Measurements from ENCODE around the gene LPAR5.
"Not testable (repeated sequence)": the region's sequence is repeated elsewhere in the genome, so short reads cannot be mapped to it uniquely, and the experiment has no call there.

LPAR5 gene

DNA sequence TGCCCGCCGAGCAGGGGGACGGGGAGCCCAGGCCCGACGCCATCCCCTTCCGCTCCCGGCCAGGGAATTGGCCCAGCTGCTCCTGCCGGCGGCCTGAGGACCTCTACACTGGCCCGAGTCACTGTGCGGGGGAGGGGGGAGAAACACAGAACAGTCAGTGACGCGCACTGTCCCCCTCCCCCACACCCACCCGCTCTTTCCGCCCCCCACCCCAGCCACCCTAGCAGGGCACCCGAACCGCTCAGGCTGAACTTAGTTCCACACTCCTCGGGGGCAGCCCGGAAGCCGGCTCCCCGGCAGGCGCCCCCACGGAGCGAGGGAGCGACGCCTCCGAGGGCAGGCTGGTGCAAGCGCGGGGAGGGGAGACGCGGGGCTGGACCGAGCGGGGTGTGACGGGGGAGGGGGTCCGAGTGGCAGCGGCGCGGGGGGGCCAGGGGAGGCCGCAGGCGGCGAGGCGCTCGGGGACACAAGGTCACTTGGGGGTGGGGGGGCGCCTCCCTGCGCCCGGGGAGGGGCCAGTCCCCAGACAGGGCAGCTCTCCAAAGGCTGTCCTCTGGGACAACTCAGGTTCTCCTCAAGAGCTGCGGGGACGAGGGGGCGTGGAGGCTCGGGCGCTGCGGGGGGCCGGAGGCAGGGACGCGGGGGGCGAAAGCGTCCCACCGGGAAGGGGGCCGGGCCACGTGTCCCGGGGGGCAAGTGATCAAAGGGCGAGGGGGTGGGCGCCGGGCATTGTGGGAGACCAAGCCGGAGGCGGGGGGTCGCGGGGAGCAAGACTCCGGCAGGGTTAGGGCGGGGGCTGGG lies 29.2 kb downstream of the LPAR5 start:
- no peak for DNase-seq (ENCODE audit: low read depth)

DNA sequence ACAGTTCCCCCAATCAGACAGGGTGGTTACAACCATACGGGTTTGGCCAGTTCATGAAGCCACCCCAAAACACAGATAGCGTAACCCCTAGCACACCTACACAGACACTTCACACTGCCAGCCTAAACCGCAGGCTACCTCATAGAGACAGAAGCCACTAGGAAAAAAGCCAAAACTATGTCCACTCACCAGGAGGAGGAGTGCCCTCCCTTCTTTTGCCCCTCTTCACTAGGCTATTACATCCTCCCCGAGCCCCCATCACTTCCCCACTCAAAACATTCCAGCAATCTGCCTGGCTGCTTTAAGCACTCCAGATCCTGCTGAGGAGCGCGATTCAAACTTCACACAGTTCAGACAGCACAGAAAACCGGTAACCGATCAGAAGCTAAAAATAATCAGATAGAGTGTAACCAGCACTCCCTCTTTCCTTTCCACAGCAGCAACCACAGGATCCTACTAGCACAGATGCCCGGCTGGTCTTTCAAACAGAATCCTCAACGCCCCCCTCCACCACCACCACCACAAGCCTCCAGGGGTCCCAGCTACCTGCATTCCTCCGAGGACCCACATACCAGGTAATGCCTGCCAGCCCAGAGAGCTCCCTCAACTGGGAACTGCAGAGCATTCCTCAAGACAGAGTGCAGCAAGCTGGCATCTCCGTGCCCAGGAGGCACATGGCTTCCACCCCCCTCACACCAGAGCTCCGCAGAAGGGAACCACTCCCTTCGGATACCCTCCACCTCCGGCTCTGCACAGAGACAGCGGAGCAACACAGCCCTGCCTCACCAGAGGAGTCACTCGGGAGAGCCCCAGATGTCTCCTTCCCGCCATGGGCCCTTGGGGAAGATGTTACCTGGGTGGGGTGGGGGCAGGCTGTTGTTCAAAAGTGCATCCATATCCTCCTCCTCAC lies 30.1 kb downstream of the LPAR5 start:
- DNase-seq (ENCODE audit: low read depth): no peak

DNA sequence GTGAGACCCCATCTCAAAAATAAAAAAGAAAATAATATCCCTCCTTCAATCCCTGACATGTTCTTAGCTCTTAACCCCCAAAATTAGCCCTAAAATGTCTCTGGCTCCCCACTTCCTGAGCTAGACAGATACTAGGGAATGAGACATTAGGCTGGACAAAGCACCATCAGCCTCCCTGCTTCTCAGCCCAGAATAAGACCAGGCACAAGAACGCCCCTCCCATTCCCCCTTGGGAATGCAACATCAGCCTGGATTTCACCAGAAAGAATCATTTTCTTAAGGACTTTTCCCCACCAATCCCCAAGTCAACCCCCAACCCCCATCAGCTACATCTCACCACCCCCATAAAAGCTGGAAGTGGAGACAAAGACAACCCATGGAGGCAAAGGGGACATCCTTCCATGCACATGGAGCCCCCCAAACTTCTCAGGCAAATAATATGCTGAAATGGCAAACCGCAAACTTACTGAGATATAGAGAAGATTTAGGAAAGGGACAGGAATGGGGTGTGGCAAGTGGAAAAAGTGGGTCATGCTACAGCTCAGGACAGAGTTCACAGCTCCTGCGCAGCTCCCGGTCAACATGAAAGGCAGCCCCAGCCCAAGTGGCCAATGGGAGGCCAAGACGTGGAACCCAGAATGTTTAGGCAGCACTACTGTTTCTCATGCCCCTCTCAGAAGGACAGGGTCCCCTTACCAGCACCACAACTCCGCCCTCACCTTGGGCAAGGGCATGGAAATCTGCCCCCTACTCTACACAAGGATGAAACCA lies 31.3 kb downstream of the LPAR5 start:
- no peak for DNase-seq (ENCODE audit: low read depth)

DNA sequence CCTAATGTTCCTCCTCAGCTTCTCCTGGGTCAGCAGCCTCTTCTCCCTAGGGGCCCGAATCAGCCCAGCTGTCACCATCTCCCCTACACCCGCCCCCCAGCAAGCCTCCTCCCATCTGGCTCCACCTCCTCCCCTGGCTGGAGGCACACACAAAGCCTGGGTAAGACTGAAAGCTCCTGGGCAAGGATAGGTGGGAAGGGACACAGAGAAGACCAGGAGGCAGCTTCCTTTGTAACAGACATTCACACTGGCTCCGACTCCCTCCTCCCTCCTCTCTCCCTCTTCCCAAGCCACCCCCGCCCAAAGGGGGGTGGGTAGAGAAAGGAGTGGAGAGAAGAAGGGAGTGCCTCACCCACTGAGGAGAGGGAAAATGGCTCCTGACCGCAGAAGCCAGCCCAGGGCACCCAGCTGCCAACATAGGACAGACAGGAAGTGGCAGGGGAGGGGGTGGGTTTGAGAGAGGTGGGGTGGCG lies 32.6 kb downstream of the LPAR5 start:
- no peak for DNase-seq (ENCODE audit: low read depth)

DNA sequence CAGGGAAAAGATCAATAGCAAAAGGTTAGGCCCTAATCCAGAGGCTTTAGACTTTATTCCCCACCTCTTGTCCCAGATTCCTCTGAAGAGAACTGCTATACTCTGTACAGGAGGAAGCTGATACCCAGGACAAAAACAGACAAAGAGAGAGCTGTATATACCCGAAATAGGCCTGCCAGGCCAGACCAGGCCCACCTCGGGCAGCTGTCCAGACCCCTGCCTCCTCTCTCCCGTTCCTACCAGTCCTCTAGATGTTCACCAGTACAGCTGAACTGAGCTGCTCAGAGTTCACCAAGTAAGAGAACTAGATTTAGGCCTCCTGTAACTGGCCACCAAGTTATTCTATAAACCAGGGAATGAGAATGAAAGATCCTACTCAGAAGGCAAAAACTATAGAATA lies 33.2 kb downstream of the LPAR5 start:
- DNase-seq (ENCODE audit: low read depth): no peak

DNA sequence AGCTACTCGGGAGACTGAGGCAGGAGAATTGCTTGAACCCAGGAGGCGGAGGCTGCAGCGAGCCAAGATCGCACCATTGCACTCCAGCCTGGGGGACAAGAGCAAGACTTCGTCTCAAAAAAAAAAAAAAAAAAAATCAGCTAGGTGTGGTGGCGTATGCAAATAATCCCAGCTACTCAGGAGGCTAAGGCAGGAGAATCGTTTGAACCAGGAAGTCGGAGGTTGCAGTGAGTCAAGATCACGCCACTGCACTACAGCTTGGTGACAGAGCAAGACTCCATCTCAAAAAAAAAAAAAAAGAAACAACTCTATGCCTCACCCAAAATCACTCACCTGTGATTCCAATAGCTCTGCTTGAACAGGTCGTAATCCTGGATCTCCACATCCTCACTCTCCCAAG lies 40.1 kb downstream of the LPAR5 start:
- not testable (repeated sequence) for DNase-seq (ENCODE audit: low read depth)

DNA sequence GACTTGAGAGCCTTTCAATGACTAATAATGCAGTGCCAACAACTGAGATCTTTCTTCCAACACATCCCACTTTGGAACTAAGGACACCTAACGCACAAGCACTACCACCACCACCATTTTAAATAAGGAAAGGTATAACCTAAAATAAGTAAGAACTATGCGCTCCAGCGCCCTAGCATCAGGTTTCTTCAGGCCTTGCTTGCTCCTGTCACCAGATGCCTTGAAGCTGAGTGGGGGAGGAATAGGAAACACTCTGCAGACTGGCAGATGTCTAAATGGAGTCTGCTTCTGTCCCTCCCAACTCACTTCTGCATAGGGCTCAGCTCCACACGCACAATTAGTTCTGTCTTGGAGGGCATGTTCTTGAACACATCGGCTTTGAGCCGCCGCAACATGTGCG lies 43.7 kb downstream of the LPAR5 start:
- no peak for DNase-seq (ENCODE audit: low read depth)

DNA sequence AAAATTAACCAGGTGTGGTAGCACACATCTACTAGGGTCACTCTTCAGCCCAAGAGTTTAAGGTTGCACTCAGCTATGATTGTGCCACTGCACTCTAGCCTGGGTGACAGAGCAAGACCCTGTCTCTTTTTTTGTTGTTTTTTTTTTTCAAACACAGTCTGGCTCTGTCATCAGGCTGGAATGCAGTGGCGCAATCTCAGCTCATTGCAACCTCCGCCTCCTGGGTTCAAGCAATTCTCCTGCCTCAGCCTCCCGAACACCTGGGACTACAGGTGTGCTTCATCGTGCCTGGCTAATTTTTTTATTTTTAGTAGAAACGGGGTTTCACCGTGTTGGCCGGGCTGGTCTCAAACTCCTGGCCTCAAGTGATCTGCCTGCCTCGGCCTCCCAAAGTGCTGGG lies 49.2 kb downstream of the LPAR5 start:
- DNase-seq (ENCODE audit: low read depth): not testable (repeated sequence)

DNA sequence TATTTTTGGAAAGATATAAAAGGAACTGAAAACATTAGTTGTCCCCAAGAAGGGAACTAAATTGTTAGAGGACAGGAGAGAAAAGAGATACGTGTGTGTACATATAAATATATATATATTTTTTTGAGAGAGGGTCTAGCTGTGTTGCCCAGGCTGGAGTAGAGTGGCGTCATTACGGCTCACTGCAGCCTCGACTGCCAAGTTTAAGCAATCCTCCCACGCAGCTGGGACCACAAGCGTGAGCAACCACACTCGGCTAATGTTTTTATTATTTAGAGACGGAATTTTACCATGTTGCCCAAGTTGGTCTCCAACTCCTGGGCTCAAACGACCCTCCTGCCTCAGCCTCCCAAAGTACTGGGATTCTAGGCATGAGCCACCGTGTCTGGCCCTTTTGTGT lies 51.5 kb downstream of the LPAR5 start:
- no peak for DNase-seq (ENCODE audit: low read depth)

DNA sequence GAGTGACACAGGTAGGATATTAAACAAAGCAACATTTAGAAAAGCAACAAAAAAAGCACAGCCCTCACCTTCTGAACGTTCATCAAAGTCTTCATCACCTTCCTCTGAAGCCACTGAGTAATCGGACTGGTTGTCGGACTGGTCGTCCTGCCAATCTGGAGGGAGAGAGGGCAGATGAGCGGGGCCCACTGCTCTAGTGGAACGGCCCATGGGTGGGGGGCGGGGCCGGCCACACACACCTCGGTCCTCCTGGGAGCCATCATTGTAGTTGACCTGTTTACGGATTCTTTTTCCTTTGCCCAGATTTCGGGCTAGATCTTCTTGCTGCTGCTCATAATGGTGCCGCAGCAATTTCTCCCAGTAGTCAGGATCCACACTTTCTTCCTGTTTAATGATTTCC lies 52.8 kb downstream of the LPAR5 start:
- no peak for DNase-seq (ENCODE audit: low read depth)

DNA sequence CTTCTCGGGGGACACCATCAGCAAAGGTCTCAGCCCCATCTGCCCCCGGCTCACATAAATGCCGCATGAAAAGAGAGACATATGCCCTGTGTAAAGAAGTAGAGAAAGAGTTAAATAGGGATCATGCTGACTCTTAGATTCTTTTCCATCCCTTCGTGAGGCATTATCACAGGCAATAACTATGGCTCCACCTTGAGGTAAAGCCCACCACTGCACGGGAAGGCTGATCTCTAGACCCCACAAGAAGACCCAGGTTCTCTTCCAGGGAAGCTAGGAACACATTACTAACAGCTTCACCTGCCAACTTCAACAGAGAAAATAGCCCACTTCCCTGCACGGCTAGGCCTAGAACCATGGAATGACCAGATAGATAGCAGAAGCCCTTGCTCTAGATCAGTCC lies 53.6 kb downstream of the LPAR5 start:
- no peak for DNase-seq (ENCODE audit: low read depth)

DNA sequence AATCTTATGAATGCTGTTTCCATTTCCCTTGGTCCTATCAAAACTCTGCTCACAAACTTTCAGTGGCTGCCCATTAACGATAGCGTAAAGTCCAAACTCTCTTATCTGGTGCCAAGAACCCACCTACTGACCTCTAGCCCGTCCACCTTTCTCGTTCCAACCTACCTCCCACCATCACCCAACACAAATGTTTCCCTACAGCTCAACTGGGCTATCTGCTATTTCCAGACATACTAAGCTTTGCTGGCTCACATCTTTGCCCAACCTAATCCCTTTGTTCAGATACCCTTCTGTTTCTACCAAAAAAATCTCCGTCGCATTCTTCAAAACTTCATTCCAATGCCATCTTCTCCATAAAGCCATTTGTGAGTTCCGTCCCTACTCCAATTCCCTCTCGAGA lies 60.1 kb downstream of the LPAR5 start:
- DNase-seq (ENCODE audit: low read depth): no peak

DNA sequence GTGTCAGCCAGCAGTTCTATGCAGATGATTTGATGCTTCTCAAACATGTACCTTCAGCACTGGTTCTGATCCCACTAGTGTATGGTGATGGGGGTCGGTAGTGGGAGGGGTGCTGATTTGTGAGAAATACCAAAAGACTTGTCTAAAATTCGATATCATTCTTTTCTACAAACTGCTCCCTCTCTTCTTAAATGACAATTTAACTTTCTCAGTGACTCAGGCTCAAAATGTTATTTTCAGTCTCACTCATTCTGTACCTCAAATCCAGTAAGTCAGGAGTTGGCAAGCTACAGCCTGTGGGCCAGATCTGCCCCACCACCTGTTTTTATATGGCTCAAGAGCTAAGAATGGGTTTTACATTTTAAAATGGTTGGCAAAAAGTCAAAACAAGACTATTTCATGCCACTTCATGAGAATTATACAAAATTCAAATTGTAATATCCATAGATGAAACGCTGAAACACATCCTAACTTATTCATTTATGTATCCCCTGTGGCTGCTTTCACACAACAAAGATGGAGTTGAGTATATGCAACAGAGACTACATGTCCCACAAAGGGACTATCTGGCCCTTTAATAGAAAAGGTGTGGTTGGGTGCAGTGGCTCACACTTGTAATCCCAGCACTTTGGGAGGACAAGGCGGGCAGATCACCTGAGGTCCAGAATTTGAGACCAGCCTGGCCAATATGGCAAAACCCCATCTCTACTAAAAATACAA lies 61.0 kb downstream of the LPAR5 start:
- no peak for DNase-seq (ENCODE audit: low read depth)

DNA sequence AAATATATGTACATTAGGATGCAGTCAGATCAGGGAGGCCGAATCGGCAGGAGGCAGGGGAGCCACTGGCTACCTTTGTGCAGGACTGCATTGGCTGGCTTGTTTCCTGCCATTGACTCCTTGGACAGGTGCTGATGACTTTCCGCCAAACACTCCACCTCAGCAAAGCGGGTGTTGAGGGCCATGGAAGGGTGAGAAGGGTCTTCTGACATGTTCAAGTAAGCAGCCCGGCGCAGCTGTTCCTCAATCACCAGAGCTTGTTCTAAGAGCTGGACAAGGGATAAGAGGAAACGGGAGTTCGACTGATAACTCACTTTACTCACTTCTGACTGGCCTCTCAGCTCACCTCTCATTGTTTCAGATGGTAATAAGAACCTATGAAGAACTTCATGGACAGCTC lies 62.8 kb downstream of the LPAR5 start:
- DNase-seq (ENCODE audit: low read depth): no peak

DNA sequence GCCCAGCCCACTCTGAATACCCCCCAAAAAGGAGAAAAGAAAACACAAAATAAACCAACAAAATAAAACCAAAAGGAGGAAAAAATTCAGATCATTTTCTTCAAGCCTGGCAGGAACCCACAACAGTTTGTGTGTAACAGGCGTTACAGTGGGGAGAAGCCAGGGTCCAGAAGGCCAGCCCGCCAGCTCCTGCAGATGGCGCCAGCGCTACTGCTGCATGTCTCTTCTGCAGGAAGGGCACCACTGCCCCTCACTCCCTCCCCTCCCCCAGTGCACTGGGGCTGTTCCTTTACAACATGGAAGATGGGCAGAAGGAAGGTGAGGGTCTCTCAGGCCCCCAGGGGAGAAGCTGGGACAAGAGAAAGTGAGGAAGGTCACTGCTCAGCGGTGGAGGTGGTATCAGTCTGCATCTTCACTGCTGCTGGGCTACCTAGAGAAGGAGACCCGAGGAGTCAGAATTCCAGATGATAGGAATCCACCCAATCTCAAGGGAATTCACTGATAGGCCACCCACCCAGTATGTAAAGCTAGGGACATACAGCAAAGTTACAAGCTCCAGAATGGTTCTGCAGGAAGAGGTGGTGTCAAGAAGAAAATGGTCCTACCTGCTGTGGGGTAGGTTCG lies 65.4 kb downstream of the LPAR5 start:
- DNase-seq (ENCODE audit: low read depth): no peak

DNA sequence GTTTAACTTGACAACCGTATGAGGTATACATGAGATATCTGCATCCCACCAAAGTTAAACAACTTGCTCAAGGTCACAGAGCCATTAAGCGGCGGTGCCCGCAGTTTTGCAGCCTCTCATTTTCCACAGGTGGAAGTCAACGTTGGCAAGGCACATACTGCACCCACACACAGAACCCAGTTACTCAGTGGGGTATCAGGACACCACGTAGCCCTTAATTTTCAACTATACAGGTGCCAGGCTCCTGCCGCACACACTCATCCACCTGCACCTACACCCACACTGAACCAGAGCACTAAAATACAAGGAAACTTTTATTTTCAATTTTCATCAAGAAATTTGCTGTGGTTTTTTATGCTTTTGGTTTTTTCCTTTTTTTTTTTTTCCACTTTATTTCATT lies 66.0 kb downstream of the LPAR5 start:
- no peak for DNase-seq (ENCODE audit: low read depth)

DNA sequence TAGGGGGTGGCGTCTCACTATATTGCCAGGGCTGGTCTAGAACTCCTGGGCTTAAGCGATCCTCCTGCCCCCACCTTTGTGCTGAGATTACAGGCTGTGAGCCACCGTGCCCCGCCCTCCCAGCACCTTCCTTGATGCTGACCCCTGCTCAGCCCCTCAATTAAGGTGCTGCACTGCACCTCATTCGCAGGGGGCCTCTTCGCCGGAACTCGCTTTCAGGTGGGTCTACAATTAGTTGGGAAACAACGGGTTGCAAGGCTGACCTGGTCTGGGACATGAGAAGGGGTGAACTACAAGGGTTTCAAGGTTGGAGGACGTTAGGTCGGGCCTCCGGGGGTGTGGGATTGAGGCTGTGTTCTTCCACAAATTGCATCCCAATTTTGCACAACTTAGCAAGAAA lies 66.4 kb downstream of the LPAR5 start:
- DNase-seq (ENCODE audit: low read depth): no peak

All from stimulated activated CD8-positive, alpha-beta memory T cell treated with anti-CD3 and anti-CD28 coated beads, Interleukin-15, amount 100 ng/mL, for 24 hours (primary cell).